HPDE6-E6E7 (cell line): ENCODE measurements around the gene ETNK2.

Experiments used
- DNase-seq: peaks from one replicate; pipeline ENCODE4 v3.0.0; 2011; ENCODE audit warnings: missing footprints; ENCODE audit errors: extremely low spot score

Gene ETNK2

GRCh38 chr1:204147406-204148383 lies 4.1 kb downstream of the ETNK2 start:
- no peak for DNase-seq

- no peak for DNase-seq
Measured at GRCh38 chr1:204146965-204147364, 4.9 kb downstream of the ETNK2 start.

GRCh38 chr1:204146309-204146708 lies 5.5 kb downstream of the ETNK2 start:
- no peak for DNase-seq

- no peak for DNase-seq
Measured at GRCh38 chr1:204145033-204145504, 6.8 kb downstream of the ETNK2 start.

- DNase-seq: no peak
Measured at GRCh38 chr1:204143276-204144041, 8.4 kb downstream of the ETNK2 start.

- DNase-seq: no peak
Measured at GRCh38 chr1:204142032-204142974, 9.5 kb downstream of the ETNK2 start.

- DNase-seq: no peak
Measured at GRCh38 chr1:204141131-204141530, 10.7 kb downstream of the ETNK2 start.

GRCh38 chr1:204139952-204140351 lies 11.9 kb downstream of the ETNK2 start:
- DNase-seq: no peak

GRCh38 chr1:204139088-204139487 lies 12.8 kb downstream of the ETNK2 start:
- no peak for DNase-seq

- DNase-seq: no peak
Measured at GRCh38 chr1:204136814-204137213, 15.0 kb downstream of the ETNK2 start.

GRCh38 chr1:204134103-204134502 lies 17.7 kb downstream of the ETNK2 start:
- no peak for DNase-seq

GRCh38 chr1:204132718-204133117 lies 19.1 kb downstream of the ETNK2 start:
- no peak for DNase-seq

- DNase-seq: no peak
Measured at GRCh38 chr1:204131978-204132377, 19.9 kb downstream of the ETNK2 start.

- peak; percentile 86 for DNase-seq
Measured at GRCh38 chr1:204130981-204131892, 20.6 kb downstream of the ETNK2 start.

GRCh38 chr1:204130178-204130577 lies 21.7 kb downstream of the ETNK2 start:
- DNase-seq: no peak

- DNase-seq: peak; percentile 76
Measured at GRCh38 chr1:204128964-204129896, 22.6 kb downstream of the ETNK2 start.

GRCh38 chr1:204128464-204128963 lies 23.3 kb downstream of the ETNK2 start:
- no peak for DNase-seq

- DNase-seq: peak; percentile 72
Measured at GRCh38 chr1:204127597-204128242, 24.1 kb downstream of the ETNK2 start.
